NCI-H146 treated with DMSO at 0.1 percent for 48 hours (cell line): ENCODE measurements around the gene PHIP.

Experiments used
- DNase-seq: peaks from one replicate; lab custom pipeline; 2025; ENCODE audit not compliant: unreplicated experiment; lab: John Stamatoyannopoulos, UW

The PHIP gene

GRCh38 chr6:79011940-79012339, 66.1 kb downstream of the PHIP start:
- no peak for DNase-seq

DNA sequence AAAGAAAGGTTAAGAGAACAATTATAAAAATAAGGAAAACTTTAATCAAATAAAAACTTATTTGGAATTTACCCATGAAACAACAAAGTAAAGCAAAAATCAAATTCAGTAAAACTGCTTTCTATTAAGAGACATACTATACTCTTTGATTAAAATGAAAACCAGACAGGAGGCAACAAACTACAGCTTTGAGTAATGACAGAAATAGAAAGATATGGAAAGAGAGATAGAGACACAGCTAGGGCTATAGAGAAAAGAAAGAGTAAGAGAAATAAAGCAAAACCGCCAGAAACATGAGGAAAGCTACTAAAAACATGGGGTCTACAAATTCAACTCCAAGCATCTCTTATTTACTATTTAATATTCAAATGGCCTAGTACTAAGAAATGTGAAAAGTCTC, 67.6 kb downstream of the PHIP start:
- no peak for DNase-seq

- no peak for DNase-seq
Observed at GRCh38 chr6:79009819-79010218, 68.2 kb downstream of the PHIP start.

DNA sequence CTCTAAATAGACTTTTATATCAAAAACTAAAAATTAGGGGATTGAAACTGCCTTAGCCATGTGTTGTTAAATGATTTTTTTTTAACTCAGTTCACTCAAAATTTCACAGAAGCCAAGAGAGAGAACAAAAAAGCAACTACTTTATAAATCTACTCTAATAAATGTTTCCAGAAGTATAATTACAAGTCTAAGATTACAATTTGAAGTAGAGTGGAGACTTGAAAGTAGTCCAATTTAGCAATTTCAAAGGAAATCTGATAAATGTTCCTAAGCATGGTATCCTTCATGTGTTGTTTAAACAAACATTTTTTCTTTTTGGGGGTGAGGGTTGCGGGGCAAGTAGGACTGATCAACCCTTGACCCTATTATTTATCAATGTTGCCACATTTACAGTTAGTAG, 72.6 kb downstream of the PHIP start:
- no peak for DNase-seq

GRCh38 chr6:79005024-79005423, 73.0 kb downstream of the PHIP start:
- DNase-seq, result no peak

GRCh38 chr6:79004239-79004638, 73.8 kb downstream of the PHIP start:
- no peak for DNase-seq

- DNase-seq, result no peak
Observed at GRCh38 chr6:79001415-79001814, 76.6 kb downstream of the PHIP start.

GRCh38 chr6:78999737-79000136, 78.3 kb downstream of the PHIP start:
- DNase-seq, result no peak

DNA sequence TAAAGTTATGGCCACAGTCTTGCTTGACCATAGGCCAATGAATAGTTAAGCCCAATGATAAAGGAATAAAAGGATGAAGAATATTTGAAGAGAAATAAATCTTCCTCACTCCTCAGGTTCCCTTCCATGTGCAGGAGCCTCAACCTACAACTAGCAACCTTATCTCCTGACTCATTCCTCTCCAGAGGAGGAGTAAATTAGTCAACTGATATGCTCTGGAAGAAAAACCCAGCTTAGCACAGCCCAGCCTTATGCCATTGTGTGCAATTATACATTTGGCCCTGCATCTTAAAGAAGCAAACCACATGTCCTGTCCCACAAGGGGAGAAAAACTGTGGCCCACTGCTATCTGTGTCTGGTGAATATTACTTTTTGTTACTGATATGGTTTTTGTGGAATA, 82.1 kb downstream of the PHIP start:
- no peak for DNase-seq

- DNase-seq, result no peak
Observed at GRCh38 chr6:78995346-78995745, 82.7 kb downstream of the PHIP start.

DNA sequence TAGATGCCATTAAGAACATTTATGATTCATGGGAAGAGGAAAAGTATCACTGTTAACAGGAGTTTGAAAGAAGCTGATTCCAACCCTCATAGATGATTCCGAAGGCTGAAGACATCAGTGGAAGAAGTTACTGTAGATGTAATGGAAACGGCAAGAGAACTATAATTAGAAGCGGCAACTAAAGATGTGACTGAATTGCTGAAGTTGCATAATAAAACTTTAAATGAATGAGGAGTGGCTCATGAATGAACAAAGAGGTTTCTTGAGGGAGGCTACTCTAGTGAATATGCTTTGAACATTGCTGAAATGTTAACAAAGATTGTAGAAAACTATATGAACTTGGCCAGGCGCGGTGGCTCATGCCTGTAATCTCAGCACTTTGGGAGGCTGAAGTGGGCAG, 84.1 kb downstream of the PHIP start:
- no peak for DNase-seq

GRCh38 chr6:78989191-78989590, 88.9 kb downstream of the PHIP start:
- DNase-seq, result no peak

- no peak for DNase-seq
Observed at GRCh38 chr6:78986161-78986560, 91.9 kb downstream of the PHIP start.

- DNase-seq, result no peak
Observed at GRCh38 chr6:78984225-78984950, 93.7 kb downstream of the PHIP start.

DNA sequence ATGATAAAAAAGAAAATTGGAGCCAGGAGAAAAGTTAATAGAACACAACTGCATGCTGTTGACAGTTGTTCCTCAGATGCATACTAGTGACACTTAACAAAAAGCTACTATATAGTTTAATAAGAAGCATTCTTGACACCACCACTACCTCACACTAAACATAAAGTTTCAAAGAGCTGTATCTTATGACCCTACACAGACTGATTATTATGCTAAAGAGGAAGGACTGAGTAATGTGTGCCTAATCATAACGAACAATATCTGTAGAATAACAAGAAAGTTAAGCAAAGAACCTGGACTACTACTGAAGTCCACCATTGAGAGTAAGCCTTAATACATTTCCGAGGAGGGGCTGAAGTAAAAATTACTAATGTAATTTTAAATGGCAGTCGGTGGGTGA, 110.9 kb downstream of the PHIP start:
- DNase-seq, result no peak

DNA sequence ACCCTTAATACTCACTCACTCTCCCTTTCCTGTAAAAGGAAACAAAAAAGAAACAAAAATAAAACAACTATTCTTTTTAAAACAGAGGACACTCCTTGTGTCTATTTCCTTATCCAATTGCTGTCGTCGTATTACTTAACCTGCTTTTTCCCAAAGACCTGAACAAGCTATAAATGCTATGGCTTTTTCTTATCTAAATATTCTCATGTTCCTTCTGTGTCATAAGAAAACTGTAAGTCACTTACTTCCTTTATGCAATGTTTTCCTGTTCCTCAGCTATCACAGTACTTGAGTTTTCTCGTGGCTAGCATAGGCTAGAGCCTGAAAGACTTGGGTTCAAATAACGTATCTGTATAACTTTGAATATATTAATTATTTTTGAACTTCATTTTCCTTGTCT, 111.5 kb downstream of the PHIP start:
- DNase-seq, result no peak

GRCh38 chr6:78962448-78962847, 115.6 kb downstream of the PHIP start:
- DNase-seq, result no peak

DNA sequence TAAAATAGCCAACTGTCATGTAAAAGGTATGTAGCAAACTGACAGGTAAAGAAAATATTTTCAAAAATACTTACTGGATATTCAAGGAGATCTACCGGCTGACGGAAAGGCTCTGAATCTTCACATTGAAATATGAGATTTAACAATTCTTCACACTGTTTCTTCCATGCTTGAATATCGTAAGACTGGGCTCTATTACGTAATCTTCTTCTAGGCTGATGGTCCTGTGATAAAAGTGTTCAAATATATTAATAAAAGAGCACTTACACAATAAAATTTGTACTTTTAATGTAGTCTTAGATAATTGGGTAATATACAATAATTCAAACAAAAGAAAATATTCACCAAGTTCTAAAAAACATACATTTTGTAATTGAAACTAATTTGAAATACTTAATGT, 123.3 kb downstream of the PHIP start:
- no peak for DNase-seq

GRCh38 chr6:78953798-78954197, 124.3 kb downstream of the PHIP start:
- DNase-seq, result no peak

- DNase-seq, result no peak
Observed at GRCh38 chr6:78952362-78952761, 125.7 kb downstream of the PHIP start.

DNA sequence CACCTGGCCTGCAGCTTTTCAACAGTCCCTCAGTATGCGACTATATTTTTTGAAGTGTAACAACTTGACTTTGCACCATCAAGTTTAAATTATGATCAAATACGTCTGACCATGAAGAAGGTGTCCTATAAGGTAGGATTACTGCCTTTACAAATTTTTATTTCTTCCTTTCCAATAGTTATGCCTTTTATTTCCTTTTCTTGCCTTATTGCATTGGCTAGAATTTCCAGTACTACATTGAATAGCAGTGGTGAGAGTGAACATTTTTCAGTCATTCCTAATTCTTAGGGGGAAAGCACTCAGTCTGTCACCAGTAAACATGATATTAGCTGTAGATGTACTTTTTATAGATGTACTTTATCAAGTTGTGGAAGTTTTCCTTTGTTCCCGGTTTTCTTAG, 129.3 kb downstream of the PHIP start:
- DNase-seq, result no peak

- no peak for DNase-seq
Observed at GRCh38 chr6:78947962-78948361, 130.1 kb downstream of the PHIP start.

- DNase-seq, result no peak
Observed at GRCh38 chr6:78947529-78947928, 130.5 kb downstream of the PHIP start.
